COR-L47 (cell line): ENCODE data around the gene MT1B.
"Not testable (repeated sequence)": the region's sequence is repeated elsewhere in the genome, so short reads cannot be mapped to it uniquely, and the experiment has no call there.

Experiments
- DNase-seq: peaks from one replicate; lab custom pipeline; 2025; lab: John Stamatoyannopoulos, UW

The MT1B gene

GRCh38 chr16:56637814-56638750 lies 13.6 kb upstream of the MT1B start, which contains the start of gene MT1A:
MT1A (plus strand) TSS chr16:56638666; CDS start chr16:56638739, 73 bp downstream.
- no peak for DNase-seq

GRCh38 chr16:56639045-56639444 lies 12.6 kb upstream of the MT1B start:
- DNase-seq, result no peak

- no peak for DNase-seq
These were observed 11.6 kb upstream of the MT1B start for GRCh38 chr16:56640076-56640475.

- DNase-seq, result no peak
These were observed 10.5 kb upstream of the MT1B start for GRCh38 chr16:56641166-56641565.

GRCh38 chr16:56643080-56643778 lies 8.5 kb upstream of the MT1B start:
- DNase-seq, result no peak

- DNase-seq, result no peak
These were observed 7.9 kb upstream of the MT1B start for GRCh38 chr16:56643833-56644232.

GRCh38 chr16:56645311-56645710 lies 6.4 kb upstream of the MT1B start:
- DNase-seq, result no peak

- DNase-seq, result no peak
These were observed 5.8 kb upstream of the MT1B start for GRCh38 chr16:56645838-56646237.

- no peak for DNase-seq
These were observed 3.9 kb upstream of the MT1B start for GRCh38 chr16:56647641-56648431.

GRCh38 chr16:56649271-56649670 lies 2.4 kb upstream of the MT1B start:
- no peak for DNase-seq

- no peak for DNase-seq
These were observed 1.9 kb upstream of the MT1B start for GRCh38 chr16:56649820-56650219.

- no peak for DNase-seq
These were observed 914 bp downstream of the MT1B start for GRCh38 chr16:56652600-56652999.

- DNase-seq, result no peak
These were observed 1.5 kb downstream of the MT1B start for GRCh38 chr16:56653218-56653617.

- DNase-seq, result peak; percentile 28
These were observed 6.1 kb downstream of the MT1B start, which contains the start of gene MT1F for GRCh38 chr16:56657555-56658326. MT1F (plus strand) TSS chr16:56657959; CDS start chr16:56658059, 100 bp downstream.

- DNase-seq, result no peak
These were observed 6.7 kb downstream of the MT1B start for GRCh38 chr16:56658327-56658875.

- DNase-seq, result no peak
These were observed 11.0 kb downstream of the MT1B start for GRCh38 chr16:56662357-56663354.

GRCh38 chr16:56664506-56664905 lies 12.8 kb downstream of the MT1B start:
- no peak for DNase-seq

GRCh38 chr16:56665286-56666261 lies 13.9 kb downstream of the MT1B start:
- not testable (repeated sequence) for DNase-seq
